SK-N-SH treated with all-trans-retinoic acid at 6 μM for 48 hours (cell line): ENCODE measurements around the gene ADK.
A peak's percentile ranks its signal among the peaks of the same experiment; 100 is the strongest.

Experiments used
- BACH2 ChIP-seq: fragments of 250-450 bp; sonication (Bioruptor Pico); IDR thresholded peaks from 2 replicates; pipeline ENCODE4 v1.9.0; 2021; ENCODE audit warnings: mild to moderate bottlenecking, borderline replicate concordance
- ISL1 ChIP-seq: fragments of 250-450 bp; sonication (Bioruptor Pico); IDR thresholded peaks from 2 replicates; pipeline ENCODE4 v2.1.2; 2022; ENCODE audit warnings: mild to moderate bottlenecking, moderate library complexity
- ZC3H10 ChIP-seq: fragments of 250-450 bp; sonication (Bioruptor Pico); IDR thresholded peaks from 2 replicates; pipeline ENCODE4 v1.5.1; 2021; ENCODE audit warnings: mild to moderate bottlenecking, moderate library complexity
- ZFP3 ChIP-seq: fragments of 250-450 bp; sonication (Bioruptor Pico); IDR thresholded peaks from 2 replicates; pipeline ENCODE4 v1.5.0; 2020; ENCODE audit warnings: mild to moderate bottlenecking, moderate library complexity
- ZFP30 ChIP-seq: fragments of 450-650 bp; formaldehyde crosslinking; IDR thresholded peaks from 2 replicates; pipeline ENCODE4 v1.5.0; 2022; ENCODE audit warnings: mild to moderate bottlenecking, moderate library complexity
- ZNF70 ChIP-seq: fragments of 450-650 bp; formaldehyde crosslinking; IDR thresholded peaks from 2 replicates; pipeline ENCODE4 v1.5.0; 2020; ENCODE audit warnings: mild to moderate bottlenecking, moderate library complexity
- TF ChIP-seq, protein P1 (sequence below): fragments of 250-450 bp; sonication (Bioruptor Pico); IDR thresholded peaks from 2 replicates; pipeline ENCODE4 v1.5.1; 2020; ENCODE audit warnings: low read depth, mild to moderate bottlenecking, moderate library complexity
- TF ChIP-seq, protein P2 (sequence below): fragments of 250-450 bp; sonication (Bioruptor Pico); IDR thresholded peaks from 2 replicates; pipeline ENCODE4 v1.8.0; 2020; ENCODE audit warnings: mild to moderate bottlenecking, moderate library complexity, borderline replicate concordance
- TF ChIP-seq, protein P3 (sequence below): fragments of 250-450 bp; sonication (Bioruptor Pico); IDR thresholded peaks from 2 replicates; pipeline ENCODE4 v1.5.1; 2021; ENCODE audit warnings: mild to moderate bottlenecking, moderate library complexity

DNA sequence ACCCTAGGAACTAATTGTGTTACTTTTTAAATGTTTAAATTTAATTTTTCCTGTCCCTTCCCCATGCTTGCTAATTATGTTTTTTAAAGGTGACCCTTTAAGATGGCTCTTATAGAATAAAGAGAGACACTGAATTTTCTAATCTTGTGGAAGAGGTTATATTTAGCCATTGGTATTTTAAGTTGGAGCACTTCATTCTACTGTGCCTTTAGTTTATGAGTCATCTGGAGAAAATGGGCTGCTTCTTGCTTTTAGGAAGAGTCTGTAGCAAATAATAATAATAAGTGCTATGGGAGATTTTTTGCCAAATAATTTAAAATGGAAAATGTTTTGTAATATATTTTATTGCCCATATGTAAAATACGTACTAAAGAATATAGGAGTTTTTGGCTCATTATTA, 139.7 kb downstream of the ADK start:
- TF ChIP-seq, protein P1, sequence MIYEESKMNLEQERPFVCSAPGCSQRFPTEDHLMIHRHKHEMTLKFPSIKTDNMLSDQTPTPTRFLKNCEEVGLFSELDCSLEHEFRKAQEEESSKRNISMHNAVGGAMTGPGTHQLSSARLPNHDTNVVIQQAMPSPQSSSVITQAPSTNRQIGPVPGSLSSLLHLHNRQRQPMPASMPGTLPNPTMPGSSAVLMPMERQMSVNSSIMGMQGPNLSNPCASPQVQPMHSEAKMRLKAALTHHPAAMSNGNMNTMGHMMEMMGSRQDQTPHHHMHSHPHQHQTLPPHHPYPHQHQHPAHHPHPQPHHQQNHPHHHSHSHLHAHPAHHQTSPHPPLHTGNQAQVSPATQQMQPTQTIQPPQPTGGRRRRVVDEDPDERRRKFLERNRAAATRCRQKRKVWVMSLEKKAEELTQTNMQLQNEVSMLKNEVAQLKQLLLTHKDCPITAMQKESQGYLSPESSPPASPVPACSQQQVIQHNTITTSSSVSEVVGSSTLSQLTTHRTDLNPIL (CRISPR knock-in tag), result no peak
- no peak for TF ChIP-seq ZFP30
- no peak for TF ChIP-seq ZNF70 (CRISPR knock-in tag)
- TF ChIP-seq, protein P2, sequence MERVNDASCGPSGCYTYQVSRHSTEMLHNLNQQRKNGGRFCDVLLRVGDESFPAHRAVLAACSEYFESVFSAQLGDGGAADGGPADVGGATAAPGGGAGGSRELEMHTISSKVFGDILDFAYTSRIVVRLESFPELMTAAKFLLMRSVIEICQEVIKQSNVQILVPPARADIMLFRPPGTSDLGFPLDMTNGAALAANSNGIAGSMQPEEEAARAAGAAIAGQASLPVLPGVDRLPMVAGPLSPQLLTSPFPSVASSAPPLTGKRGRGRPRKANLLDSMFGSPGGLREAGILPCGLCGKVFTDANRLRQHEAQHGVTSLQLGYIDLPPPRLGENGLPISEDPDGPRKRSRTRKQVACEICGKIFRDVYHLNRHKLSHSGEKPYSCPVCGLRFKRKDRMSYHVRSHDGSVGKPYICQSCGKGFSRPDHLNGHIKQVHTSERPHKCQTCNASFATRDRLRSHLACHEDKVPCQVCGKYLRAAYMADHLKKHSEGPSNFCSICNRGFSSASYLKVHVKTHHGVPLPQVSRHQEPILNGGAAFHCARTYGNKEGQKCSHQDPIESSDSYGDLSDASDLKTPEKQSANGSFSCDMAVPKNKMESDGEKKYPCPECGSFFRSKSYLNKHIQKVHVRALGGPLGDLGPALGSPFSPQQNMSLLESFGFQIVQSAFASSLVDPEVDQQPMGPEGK, result no peak
- TF ChIP-seq ZFP3 (CRISPR knock-in tag), result no peak
- TF ChIP-seq ISL1 (CRISPR knock-in tag), result peak; percentile 66
- no peak for TF ChIP-seq BACH2 (CRISPR knock-in tag)
- TF ChIP-seq, protein P3, sequence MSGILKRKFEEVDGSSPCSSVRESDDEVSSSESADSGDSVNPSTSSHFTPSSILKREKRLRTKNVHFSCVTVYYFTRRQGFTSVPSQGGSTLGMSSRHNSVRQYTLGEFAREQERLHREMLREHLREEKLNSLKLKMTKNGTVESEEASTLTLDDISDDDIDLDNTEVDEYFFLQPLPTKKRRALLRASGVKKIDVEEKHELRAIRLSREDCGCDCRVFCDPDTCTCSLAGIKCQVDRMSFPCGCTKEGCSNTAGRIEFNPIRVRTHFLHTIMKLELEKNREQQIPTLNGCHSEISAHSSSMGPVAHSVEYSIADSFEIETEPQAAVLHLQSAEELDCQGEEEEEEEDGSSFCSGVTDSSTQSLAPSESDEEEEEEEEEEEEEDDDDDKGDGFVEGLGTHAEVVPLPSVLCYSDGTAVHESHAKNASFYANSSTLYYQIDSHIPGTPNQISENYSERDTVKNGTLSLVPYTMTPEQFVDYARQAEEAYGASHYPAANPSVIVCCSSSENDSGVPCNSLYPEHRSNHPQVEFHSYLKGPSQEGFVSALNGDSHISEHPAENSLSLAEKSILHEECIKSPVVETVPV, result no peak
- no peak for TF ChIP-seq ZC3H10 (CRISPR knock-in tag)
